Activated CD4-positive, alpha-beta T cell treated with anti-CD3 and anti-CD28 coated beads for 36 hours (primary cell): ENCODE results near the gene REN. TPM values are rescaled to one million over a fixed set of nuclear protein-coding genes. Genes with fewer than 3 reads are reported as not detected.

Source experiments
- ATAC-seq: fragments of 200-7000 bp; cut with Tn5 transposase; one replicate; pipeline ENCODE4 v1.10.0; 2021; ENCODE audit warnings: mild to moderate bottlenecking, moderate library complexity
- CTCF ChIA-PET: fragments of 350-600 bp; sonication (Branson Sonifier 250); formaldehyde crosslinking; loops from one replicate; lab custom pipeline; 2021; ENCODE audit warnings: antibody characterized with exemption; lab: Charles Lee
- POLR2A ChIA-PET: fragments of 350-600 bp; sonication (Branson Sonifier 250); formaldehyde crosslinking; loops from one replicate; lab custom pipeline; 2021; ENCODE audit warnings: antibody characterized with exemption, inconsistent platforms; lab: Charles Lee
- DNase-seq: peaks from one replicate; pipeline ENCODE4 v3.0.0-alpha.2; 2020
- H3K27ac Mint-ChIP-seq: one replicate; pipeline ENCODE4 v1.8.0; 2021; ENCODE audit warnings: mixed read lengths
- H3K27me3 Mint-ChIP-seq: one replicate; pipeline ENCODE4 v1.8.0; 2021; ENCODE audit warnings: mixed read lengths
- H3K36me3 Mint-ChIP-seq: one replicate; pipeline ENCODE4 v1.8.0; 2021; ENCODE audit warnings: low read depth, mixed read lengths
- H3K4me1 Mint-ChIP-seq: one replicate; pipeline ENCODE4 v1.8.0; 2021; ENCODE audit warnings: mixed read lengths
- H3K4me3 Mint-ChIP-seq: one replicate; pipeline ENCODE4 v1.8.0; 2021; ENCODE audit warnings: mild to moderate bottlenecking, moderate library complexity, mixed read lengths
- H3K9me3 Mint-ChIP-seq: one replicate; pipeline ENCODE4 v1.8.0; 2021; ENCODE audit warnings: low read depth, mixed read lengths
- intact Hi-C, 2 experiments: fragments of 100-400 bp; cut with DNase I in 1 of 2; cut with micrococcal nuclease in 1 of 2; formaldehyde crosslinking; loops; one replicate each; pipeline versions ENCODE4 v1.14.2 to v1.15.1; 2022 to 2024; cut with DNase I, micrococcal nuclease
- total RNA-seq, 2 experiments: library from RNA; stranded (reverse); gene quantifications; one replicate each; pipeline ENCODE4 v1.2.3, GENCODE V29; 2021

REN gene
- total RNA-seq, 2 experiments from 2014 or later, result not detected

GRCh38 chr1:204152310-204153044, 13.7 kb downstream of the REN start:
- DNase-seq (no peak), ATAC-seq (peak; percentile 11)
- POLR2A ChIA-PET, result interaction anchor here (0.6 kb wide), 1 partner anchor 147 kb away, joined by 3 read pairs; no protein-coding TSS in a partner anchor
- no peak overlapping the region for H3K27ac Mint-ChIP-seq
- no peaks in the 10 kb centered on the region for H3K9me3 Mint-ChIP-seq
- intact Hi-C loops, result loop anchor here in 1 of 2 experiments (1.0 kb wide), 1 partner anchor 291 kb away; the partner anchor contains the start of gene SNRPE
- CTCF ChIA-PET, result interaction anchor here (0.6 to 1.5 kb wide), 3 partner anchors 10 to 207 kb away, joined by 3 read pairs; no protein-coding TSS in a partner anchor
- no peaks in the 10 kb centered on the region for H3K36me3 Mint-ChIP-seq
- peak overlapping the region; percentile 63 for H3K4me3 Mint-ChIP-seq
- H3K4me1 Mint-ChIP-seq, result peaks cover 4% of the 10 kb centered on the region
- H3K27me3 Mint-ChIP-seq, result no peaks in the 10 kb centered on the region

DNA sequence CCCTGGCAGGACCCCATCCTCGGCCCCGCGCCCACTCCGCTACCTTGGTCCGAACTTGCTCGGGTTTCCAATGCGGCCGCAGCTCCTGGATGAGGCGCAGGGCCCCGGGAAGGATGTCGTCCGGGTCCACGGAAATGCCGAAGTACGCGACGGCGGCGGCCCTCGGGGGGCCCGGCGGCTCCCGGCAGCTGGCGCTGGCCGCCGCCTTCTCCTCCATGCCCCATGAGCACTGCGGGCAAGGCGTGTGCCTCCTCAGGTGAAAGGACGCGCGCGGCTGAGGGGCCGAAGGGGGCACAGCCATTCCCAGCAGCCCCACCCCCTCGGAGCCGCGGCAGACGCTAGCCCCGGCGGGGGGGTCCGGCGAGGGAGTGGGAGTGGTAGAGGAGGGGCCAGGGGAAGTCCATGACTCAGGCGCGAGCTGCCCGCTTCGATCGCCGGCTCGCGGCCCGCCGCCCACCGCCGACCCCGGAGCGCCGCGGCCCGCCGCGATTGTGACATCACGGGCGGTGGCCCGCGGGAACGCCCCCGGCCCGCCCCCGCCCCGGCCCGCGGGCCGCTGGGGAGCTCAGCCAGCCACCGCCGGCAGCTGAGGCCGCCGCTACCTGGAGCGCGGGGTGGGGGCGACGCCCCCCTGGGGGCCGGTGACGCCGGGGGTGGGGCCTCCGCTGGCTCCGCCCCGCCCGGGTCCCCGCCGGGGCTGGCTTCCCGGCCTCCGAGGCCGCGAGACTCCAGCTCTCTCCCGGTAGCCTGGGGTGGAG, 14.4 kb downstream of the REN start, which contains the start of gene ETNK2:
ETNK2 (minus strand) TSS at position 493 of the 758 bp plus-strand sequence; CDS start at position 301, 192 bp downstream.
- H3K27me3 Mint-ChIP-seq, result no peaks in the 10 kb centered on the region
- peaks cover 4% of the 10 kb centered on the region for H3K4me1 Mint-ChIP-seq
- H3K4me3 Mint-ChIP-seq, result peak within 1 kb of the TSS; percentile 63
- intact Hi-C loops, result loop anchor here in 1 of 2 experiments (1.0 kb wide), 1 partner anchor 290 kb away; the partner anchor contains the start of gene SNRPE
- peak; percentile 62 for DNase-seq
- no peaks in the 10 kb centered on the region for H3K9me3 Mint-ChIP-seq
- ChIA-PET POLR2A (interaction anchor here (0.6 kb wide), 1 partner anchor 148 kb away, joined by 3 read pairs; no protein-coding TSS in a partner anchor), CTCF (interaction anchor here (0.6 to 1.5 kb wide), 3 partner anchors 15 to 668 kb away, joined by 3 read pairs; no protein-coding TSS in a partner anchor)
- no peak within 1 kb of the TSS for H3K27ac Mint-ChIP-seq
- peak; percentile 72 for ATAC-seq
- H3K36me3 Mint-ChIP-seq, result no peaks in the 10 kb centered on the region

DNA sequence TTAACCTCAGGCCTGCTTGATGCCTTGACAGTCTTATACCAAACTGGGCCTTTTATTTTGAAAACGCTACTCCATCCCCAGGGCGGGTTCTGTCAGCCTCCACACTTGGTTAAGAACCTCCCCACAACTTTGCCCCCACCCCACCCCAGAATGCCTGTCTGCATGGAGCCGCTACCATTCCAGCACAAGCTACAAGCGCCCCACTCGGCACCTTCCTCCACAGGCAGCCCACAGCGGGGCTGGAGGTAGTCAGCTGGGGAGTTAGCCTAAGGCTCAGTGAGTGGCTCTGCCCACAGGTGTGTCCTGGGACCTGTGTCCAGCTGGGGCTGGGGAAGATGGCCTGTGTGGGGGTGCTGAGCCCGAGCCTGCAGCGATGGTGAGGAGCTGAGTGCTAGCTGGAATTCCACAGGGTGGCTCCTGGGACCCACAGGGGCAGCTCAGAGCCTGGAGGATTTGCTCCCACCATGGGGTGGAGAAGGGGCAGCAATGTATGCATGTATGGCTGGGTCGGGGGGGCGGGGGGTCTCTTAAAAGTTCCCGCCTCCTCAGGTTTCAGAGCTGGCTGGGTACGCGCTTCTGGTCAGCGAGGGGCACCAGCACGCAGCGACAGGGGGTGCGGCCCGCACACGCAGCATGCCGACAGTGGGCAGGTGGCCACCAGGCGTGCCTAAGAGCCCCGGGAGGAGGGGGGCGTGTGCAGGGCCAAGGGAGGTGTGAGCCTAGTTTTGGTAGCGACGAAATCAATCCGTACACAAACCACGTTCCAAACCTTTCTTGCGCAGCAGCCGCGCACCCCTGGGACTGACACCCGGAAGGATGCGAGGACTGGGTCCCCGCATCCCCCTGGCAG, 15.2 kb downstream of the REN start:
- intact Hi-C loops, result no loop called here
- peak; percentile 24 for ATAC-seq
- no peaks in the 10 kb centered on the region for H3K36me3 Mint-ChIP-seq
- H3K27me3 Mint-ChIP-seq, result no peaks in the 10 kb centered on the region
- no peaks in the 10 kb centered on the region for H3K9me3 Mint-ChIP-seq
- H3K27ac Mint-ChIP-seq, result no peak overlapping the region
- ChIA-PET CTCF (interaction anchor here (0.5 to 1.5 kb wide), 5 partner anchors 12 to 669 kb away, joined by 3 to 5 read pairs (median 3); no protein-coding TSS in a partner anchor), POLR2A (no interaction called here)
- H3K4me1 Mint-ChIP-seq, result peaks cover 4% of the 10 kb centered on the region
- DNase-seq, result peak; percentile 20
- peak overlapping the region; percentile 40 for H3K4me3 Mint-ChIP-seq

DNA sequence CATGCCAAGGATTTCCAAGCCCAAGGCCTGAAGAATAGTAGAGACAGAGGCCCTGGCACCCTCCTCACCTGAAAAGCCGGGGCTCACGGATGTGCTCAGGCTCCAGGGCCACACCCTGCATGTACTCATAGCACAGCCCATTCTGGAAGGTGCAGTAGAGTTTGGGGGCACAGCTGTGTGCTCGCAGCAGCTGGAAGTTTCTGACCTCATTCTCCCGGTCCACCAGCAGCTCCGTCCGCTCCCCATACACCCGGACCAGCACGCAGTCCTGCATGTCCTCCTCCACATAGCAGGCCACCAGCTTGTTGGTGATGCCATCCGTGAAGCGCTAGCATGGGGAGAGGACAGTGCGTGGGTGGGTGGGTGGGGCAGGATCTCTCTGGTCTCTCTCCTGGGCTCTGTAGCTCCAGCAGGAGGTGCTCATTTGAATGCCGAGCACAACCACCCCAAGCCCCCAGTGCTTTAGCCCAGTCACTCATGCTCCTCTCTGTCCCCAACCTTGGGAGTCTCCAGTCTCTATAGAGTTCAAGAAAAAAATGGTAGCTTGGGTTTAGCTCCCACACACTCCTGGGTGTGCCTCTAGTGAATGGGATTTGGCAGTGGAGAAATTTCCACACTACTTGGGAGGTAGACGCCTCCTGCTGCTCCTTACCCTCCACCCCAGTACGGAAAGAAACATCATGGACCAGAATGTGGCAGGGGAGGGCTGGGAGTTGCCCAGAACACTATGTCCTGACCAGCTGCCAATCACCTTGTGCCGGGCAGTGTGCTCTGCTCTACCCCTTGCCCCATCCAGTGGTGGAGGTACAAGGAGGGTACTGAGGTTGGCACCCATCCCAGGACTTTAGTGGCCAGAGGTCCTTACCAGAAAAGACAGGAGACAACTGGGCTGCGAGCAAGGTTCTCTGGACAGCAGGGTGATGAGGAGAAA, 16.2 kb downstream of the REN start:
- Mint-ChIP-seq H3K27me3 (no peaks in the 10 kb centered on the region), H3K4me1 (peaks cover 4% of the 10 kb centered on the region), H3K27ac (no peak overlapping the region), H3K4me3 (peak overlapping the region; percentile 40), H3K36me3 (no peaks in the 10 kb centered on the region), H3K9me3 (no peaks in the 10 kb centered on the region)
- intact Hi-C loops, result no loop called here
- ATAC-seq, result no peak
- CTCF ChIA-PET, result interaction anchor here (0.6 to 1.5 kb wide), 4 partner anchors 14 to 296 kb away, joined by 3 to 4 read pairs (median 4); no protein-coding TSS in a partner anchor
- POLR2A ChIA-PET, result no interaction called here
- no peak for DNase-seq

DNA sequence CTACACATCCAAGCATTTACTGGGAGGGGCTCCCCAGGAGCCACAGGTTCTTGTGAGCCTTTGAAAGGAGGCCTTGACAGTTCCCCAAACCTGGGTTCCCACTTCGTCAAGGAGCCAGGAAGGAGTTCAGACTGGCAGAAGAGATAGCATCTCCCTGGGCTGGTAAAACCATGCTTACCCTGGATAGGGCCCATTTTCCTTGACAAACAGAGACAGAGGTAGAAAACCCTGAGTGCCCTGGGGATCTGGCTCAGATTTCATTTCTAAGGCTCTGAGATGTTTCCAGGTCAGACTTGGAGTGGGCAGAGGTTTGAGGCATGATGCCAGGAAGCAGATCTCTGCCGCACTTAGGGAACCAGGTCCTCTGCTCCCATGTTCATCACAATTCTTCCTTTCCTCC, 17.0 kb downstream of the REN start:
- ChIA-PET CTCF (interaction anchor here (0.5 to 1.5 kb wide), 3 partner anchors 14 to 410 kb away, joined by 3 to 4 read pairs (median 3); no protein-coding TSS in a partner anchor), POLR2A (no interaction called here)
- intact Hi-C loops, result no loop called here
- Mint-ChIP-seq H3K27me3 (no peaks in the 10 kb centered on the region), H3K27ac (no peak overlapping the region), H3K9me3 (no peaks in the 10 kb centered on the region), H3K36me3 (no peaks in the 10 kb centered on the region), H3K4me1 (peaks cover 4% of the 10 kb centered on the region), H3K4me3 (no peak overlapping the region)
- DNase-seq, result no peak
- ATAC-seq, result no peak

GRCh38 chr1:204147406-204148383, 18.4 kb downstream of the REN start:
- Mint-ChIP-seq H3K4me1 (peaks cover 4% of the 10 kb centered on the region), H3K4me3 (no peak overlapping the region), H3K9me3 (no peaks in the 10 kb centered on the region), H3K27me3 (no peaks in the 10 kb centered on the region), H3K27ac (no peak overlapping the region), H3K36me3 (no peaks in the 10 kb centered on the region)
- intact Hi-C loops, result no loop called here
- no peak for DNase-seq
- POLR2A ChIA-PET, result no interaction called here
- ATAC-seq, result no peak
- CTCF ChIA-PET, result no interaction called here

- intact Hi-C loops, result no loop called here
- Mint-ChIP-seq H3K36me3 (no peaks in the 10 kb centered on the region), H3K9me3 (no peaks in the 10 kb centered on the region), H3K4me1 (no peaks in the 10 kb centered on the region), H3K27me3 (no peaks in the 10 kb centered on the region), H3K4me3 (no peak overlapping the region), H3K27ac (no peak overlapping the region)
- ChIA-PET POLR2A (no interaction called here), CTCF (no interaction called here)
- ATAC-seq (no peak), DNase-seq (no peak)
Observed at GRCh38 chr1:204146965-204147364, 19.2 kb downstream of the REN start.

DNA sequence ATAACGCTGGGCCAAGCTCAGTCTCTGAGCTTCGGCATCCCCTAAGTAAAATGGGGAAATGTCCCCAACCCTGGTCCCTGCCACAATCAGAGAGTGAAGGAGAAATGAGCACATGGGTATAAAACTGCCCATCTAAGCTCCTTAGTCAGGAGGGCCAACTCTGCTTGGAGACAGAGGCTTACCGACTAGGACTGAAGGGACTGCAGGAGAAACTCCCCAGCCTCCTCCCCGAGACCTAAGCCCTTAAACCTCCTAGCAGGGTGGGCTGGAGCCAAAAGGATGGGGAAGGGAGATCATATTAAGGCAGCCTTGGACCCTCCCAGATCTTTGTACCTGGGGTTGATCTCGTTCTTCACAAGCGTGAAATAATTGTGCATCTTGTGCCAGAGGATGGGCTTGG, 19.8 kb downstream of the REN start:
- H3K4me3 Mint-ChIP-seq, result no peak overlapping the region
- DNase-seq (no peak), ATAC-seq (no peak)
- ChIA-PET CTCF (interaction anchor here (0.6 to 2.3 kb wide), 2 partner anchors 17 to 97 kb away, joined by 3 to 7 read pairs; no protein-coding TSS in a partner anchor), POLR2A (no interaction called here)
- no peak overlapping the region for H3K27ac Mint-ChIP-seq
- intact Hi-C loops, result no loop called here
- no peaks in the 10 kb centered on the region for H3K9me3 Mint-ChIP-seq
- no peaks in the 10 kb centered on the region for H3K36me3 Mint-ChIP-seq
- H3K27me3 Mint-ChIP-seq, result no peaks in the 10 kb centered on the region
- H3K4me1 Mint-ChIP-seq, result no peaks in the 10 kb centered on the region

DNA sequence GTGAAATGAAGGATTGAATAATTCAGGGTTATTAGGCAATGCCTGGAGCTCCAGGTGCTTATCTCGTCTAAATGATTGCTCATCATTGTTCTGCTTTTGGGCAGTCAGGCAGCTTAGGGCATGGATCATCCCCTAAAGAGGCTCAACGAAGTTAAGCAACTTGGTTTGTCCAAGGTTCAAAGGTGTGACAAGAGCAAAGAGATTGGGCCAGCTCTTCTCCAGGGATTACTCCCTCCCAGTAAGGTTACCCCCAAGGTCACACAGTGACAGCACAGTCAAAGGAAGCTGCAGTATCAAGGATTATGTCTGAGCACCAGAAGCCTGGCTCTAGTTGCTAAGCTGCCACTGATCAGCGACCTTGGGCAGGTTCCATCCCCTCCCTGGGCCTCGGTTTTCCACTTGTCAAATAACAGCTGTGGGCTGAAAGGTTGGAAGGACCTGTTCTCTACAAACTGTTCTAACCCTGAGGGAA, 21.1 kb downstream of the REN start:
- H3K4me1 Mint-ChIP-seq, result no peaks in the 10 kb centered on the region
- H3K9me3 Mint-ChIP-seq, result no peaks in the 10 kb centered on the region
- no peak overlapping the region for H3K4me3 Mint-ChIP-seq
- DNase-seq, result no peak
- ChIA-PET CTCF (interaction anchor here (0.6 to 2.3 kb wide), 2 partner anchors 16 to 647 kb away, joined by 4 to 7 read pairs; no protein-coding TSS in a partner anchor), POLR2A (no interaction called here)
- H3K36me3 Mint-ChIP-seq, result no peaks in the 10 kb centered on the region
- H3K27me3 Mint-ChIP-seq, result no peaks in the 10 kb centered on the region
- H3K27ac Mint-ChIP-seq, result no peak overlapping the region
- intact Hi-C loops, result no loop called here
- ATAC-seq, result no peak
